Loucy (cell line): ENCODE measurements around the gene PPDPF.

ENCODE experiments used
- H2AFZ ChIP-seq: fragments of 200-600 bp; sonication (generic); 2 replicates; pipeline ENCODE4 v1.6.0; 2016; ENCODE audit warnings: antibody characterized with exemption, mild to moderate bottlenecking, low read length, moderate library complexity
- H3F3A ChIP-seq: fragments of 200-600 bp; 2 replicates; pipeline ENCODE4 v1.6.0; 2016; ENCODE audit warnings: antibody characterized with exemption, low read depth, mild to moderate bottlenecking
- H3K27me3 ChIP-seq: fragments of 200-600 bp; sonication (generic); 2 replicates; pipeline ENCODE4 v1.6.1; 2014; ENCODE audit warnings: low read length, mild to moderate bottlenecking; ENCODE audit not compliant: insufficient read depth, poor library complexity, severe bottlenecking
- H3K36me3 ChIP-seq: fragments of 200-600 bp; sonication (generic); 2 replicates; pipeline ENCODE4 v1.6.1; 2016; ENCODE audit warnings: low read length; ENCODE audit not compliant: insufficient read depth
- H3K4me1 ChIP-seq: fragments of 200-600 bp; sonication (generic); 2 replicates; pipeline ENCODE4 v1.5.1; 2014; ENCODE audit warnings: low read length, mild to moderate bottlenecking; ENCODE audit not compliant: insufficient read depth, poor library complexity, severe bottlenecking
- H3K4me2 ChIP-seq: fragments of 200-600 bp; sonication (generic); 2 replicates; pipeline ENCODE4 v1.6.0; 2014; ENCODE audit warnings: antibody characterized with exemption, low read length, low read depth, mild to moderate bottlenecking; ENCODE audit not compliant: poor library complexity, severe bottlenecking
- H3K4me3 ChIP-seq: fragments of 200-600 bp; sonication (generic); 2 replicates; pipeline ENCODE4 v1.5.1; 2014; ENCODE audit warnings: low read length, mild to moderate bottlenecking, mixed read lengths; ENCODE audit not compliant: poor library complexity, severe bottlenecking
- H3K79me2 ChIP-seq: fragments of 200-600 bp; sonication (generic); 2 replicates; pipeline ENCODE4 v1.6.1; 2014; ENCODE audit warnings: low read length; ENCODE audit not compliant: insufficient read depth
- H3K9ac ChIP-seq: fragments of 200-600 bp; sonication (generic); 2 replicates; pipeline ENCODE4 v1.6.0; 2014; ENCODE audit warnings: mild to moderate bottlenecking, low read depth, low read length, moderate library complexity; ENCODE audit not compliant: poor library complexity, severe bottlenecking
- H3K9me2 ChIP-seq: fragments of 200-600 bp; sonication (generic); replicated peaks from 2 replicates; pipeline ENCODE4 v1.6.1; 2016; ENCODE audit warnings: low read depth, low read length, mixed read lengths
- H3K9me3 ChIP-seq: fragments of 200-600 bp; sonication (generic); 2 replicates; pipeline ENCODE4 v1.6.1; 2014; ENCODE audit warnings: mild to moderate bottlenecking, antibody characterized with exemption, low read length, low read depth; ENCODE audit not compliant: insufficient read depth
- H4K20me1 ChIP-seq: fragments of 200-600 bp; sonication (generic); 2 replicates; pipeline ENCODE4 v1.6.0; 2014; ENCODE audit warnings: antibody characterized with exemption, low read length, mild to moderate bottlenecking; ENCODE audit not compliant: insufficient read depth, poor library complexity, severe bottlenecking
- CTCF ChIP-seq: fragments of 200-600 bp; sonication (generic); conservative IDR thresholded peaks from 2 replicates; pipeline ENCODE4 v1.5.1; 2014; ENCODE audit warnings: mild to moderate bottlenecking, antibody characterized with exemption, low read length
- EZH2phosphoT487 ChIP-seq: fragments of 200-600 bp; IDR thresholded peaks from 2 replicates; pipeline ENCODE4 v1.6.1; 2018; ENCODE audit warnings: antibody characterized with exemption, mild to moderate bottlenecking, moderate library complexity, borderline replicate concordance

Gene PPDPF

GRCh38 chr20:63471981-63472831 is 48.4 kb upstream of the PPDPF start, which contains the start of gene KCNQ2:
TSS of gene KCNQ2 (minus strand) at chr20:63472655. CDS start at chr20:63472463, 192 bp downstream.
- Histone ChIP-seq H3K4me1 (no peaks in the 10 kb centered on the region), H3K4me2 (no peak within 1 kb of the TSS), H3K27me3 (no peaks in the 10 kb centered on the region), H3K9ac (no peak within 1 kb of the TSS), H3K9me3 (no peaks in the 10 kb centered on the region), H2AFZ (no peak within 1 kb of the TSS), H4K20me1 (no peaks in the 10 kb centered on the region), H3K79me2 (no peaks in the 10 kb centered on the region), H3K36me3 (no peaks in the 10 kb centered on the region), H3F3A (no peaks in the 10 kb centered on the region), H3K4me3 (no peak within 1 kb of the TSS), H3K9me2 (no peaks in the 10 kb centered on the region)
- TF ChIP-seq CTCF = no peak

- Histone ChIP-seq H4K20me1 (no peaks in the 10 kb centered on the region), H3K27me3 (no peaks in the 10 kb centered on the region), H3K9me3 (no peaks in the 10 kb centered on the region), H3F3A (no peaks in the 10 kb centered on the region), H3K9ac (no peak overlapping the region), H3K4me2 (no peak overlapping the region), H3K9me2 (no peaks in the 10 kb centered on the region), H3K4me3 (no peak overlapping the region), H2AFZ (no peak overlapping the region), H3K4me1 (no peaks in the 10 kb centered on the region), H3K79me2 (no peaks in the 10 kb centered on the region), H3K36me3 (no peaks in the 10 kb centered on the region)
- TF ChIP-seq CTCF = no peak
- TF ChIP-seq EZH2phosphoT487 = no peak
Measured at GRCh38 chr20:63472862-63473390, 47.6 kb upstream of the PPDPF start.

- Histone ChIP-seq H3K4me2 (no peak overlapping the region), H3K9me3 (no peaks in the 10 kb centered on the region), H3K9ac (no peak overlapping the region), H3K4me3 (no peak overlapping the region), H3K79me2 (no peaks in the 10 kb centered on the region), H2AFZ (no peak overlapping the region), H3K27me3 (no peaks in the 10 kb centered on the region), H3F3A (no peaks in the 10 kb centered on the region), H3K4me1 (no peaks in the 10 kb centered on the region), H4K20me1 (no peaks in the 10 kb centered on the region), H3K9me2 (no peaks in the 10 kb centered on the region), H3K36me3 (no peaks in the 10 kb centered on the region)
- TF ChIP-seq CTCF = no peak
- TF ChIP-seq EZH2phosphoT487 = no peak
Measured at GRCh38 chr20:63473555-63474449, 46.8 kb upstream of the PPDPF start.
